ENCODE results near the gene MIER3.

MIER3 gene

GRCh38 chr5:56964173-56964572 lies 12.2 kb upstream of the MIER3 start:
- no peak overlapping the region for H3K9ac ChIP-seq (ENCODE audit: low read depth, low read length)
- no peak overlapping the region for H3K4me3 ChIP-seq (ENCODE audit: low read depth in 1 of 2, low read length in 2 of 2)
- no peak for TF ChIP-seq CTCF (IDR thresholded peaks at IDR 0.05; ENCODE audit: borderline replicate concordance, extremely low read depth, low read length, poor library complexity, severe bottlenecking)
- no peak for TF ChIP-seq EZH2 (IDR thresholded peaks at IDR 0.05; ENCODE audit: borderline replicate concordance, low read depth, low read length, severe bottlenecking)
- no peaks in the 10 kb centered on the region for H3K4me1 ChIP-seq (ENCODE audit: insufficient read depth, low read length)
- ATAC-seq (ENCODE audit: insufficient read depth, low read depth) (no peak), DNase-seq (no peak)
- no peak overlapping the region for H3K27ac ChIP-seq (ENCODE audit: low read length)
- H3K27me3 ChIP-seq (ENCODE audit: insufficient read depth, low read length, poor library complexity), result peaks cover 46% of the 10 kb centered on the region
- no peaks in the 10 kb centered on the region for H3K9me3 ChIP-seq (ENCODE audit: insufficient read depth, low read length, severe bottlenecking)
- H2AFZ ChIP-seq (ENCODE audit: low read depth, low read length), result no peak overlapping the region
- no peak overlapping the region for H3K4me2 ChIP-seq (ENCODE audit: insufficient read depth, low read length)
- H4K20me1 ChIP-seq (ENCODE audit: insufficient read depth, low read length), result no peaks in the 10 kb centered on the region
- no peaks in the 10 kb centered on the region for H3K79me2 ChIP-seq (ENCODE audit: insufficient read depth, low read length)
- no peaks in the 10 kb centered on the region for H3K36me3 ChIP-seq (ENCODE audit: insufficient read depth, low read length)

- H3K4me1 ChIP-seq (ENCODE audit: insufficient read depth, low read length), result no peaks in the 10 kb centered on the region
- no peak overlapping the region for H2AFZ ChIP-seq (ENCODE audit: low read depth, low read length)
- no peak for TF ChIP-seq EZH2 (IDR thresholded peaks at IDR 0.05; ENCODE audit: borderline replicate concordance, low read depth, low read length, severe bottlenecking)
- no peak for TF ChIP-seq CTCF (IDR thresholded peaks at IDR 0.05; ENCODE audit: borderline replicate concordance, extremely low read depth, low read length, poor library complexity, severe bottlenecking)
- peaks cover 51% of the 10 kb centered on the region for H3K27me3 ChIP-seq (ENCODE audit: insufficient read depth, low read length, poor library complexity)
- H3K4me3 ChIP-seq (ENCODE audit: low read depth in 1 of 2, low read length in 2 of 2), result no peak overlapping the region
- no peak for DNase-seq
- H3K27ac ChIP-seq (ENCODE audit: low read length), result no peak overlapping the region
- H3K4me2 ChIP-seq (ENCODE audit: insufficient read depth, low read length), result no peak overlapping the region
- H3K36me3 ChIP-seq (ENCODE audit: insufficient read depth, low read length), result no peaks in the 10 kb centered on the region
- ATAC-seq (ENCODE audit: insufficient read depth, low read depth), result no peak
- H3K9me3 ChIP-seq (ENCODE audit: insufficient read depth, low read length, severe bottlenecking), result no peaks in the 10 kb centered on the region
- H4K20me1 ChIP-seq (ENCODE audit: insufficient read depth, low read length), result no peaks in the 10 kb centered on the region
- no peaks in the 10 kb centered on the region for H3K79me2 ChIP-seq (ENCODE audit: insufficient read depth, low read length)
- no peak overlapping the region for H3K9ac ChIP-seq (ENCODE audit: low read depth, low read length)
Measured at GRCh38 chr5:56963246-56963645, 11.3 kb upstream of the MIER3 start.

GRCh38 chr5:56962286-56962685 lies 10.4 kb upstream of the MIER3 start:
- no peaks in the 10 kb centered on the region for H3K79me2 ChIP-seq (ENCODE audit: insufficient read depth, low read length)
- no peak overlapping the region for H2AFZ ChIP-seq (ENCODE audit: low read depth, low read length)
- peaks cover 56% of the 10 kb centered on the region for H3K27me3 ChIP-seq (ENCODE audit: insufficient read depth, low read length, poor library complexity)
- H3K4me1 ChIP-seq (ENCODE audit: insufficient read depth, low read length), result no peaks in the 10 kb centered on the region
- H3K36me3 ChIP-seq (ENCODE audit: insufficient read depth, low read length), result no peaks in the 10 kb centered on the region
- H3K9ac ChIP-seq (ENCODE audit: low read depth, low read length), result no peak overlapping the region
- H3K4me3 ChIP-seq (ENCODE audit: low read depth in 1 of 2, low read length in 2 of 2), result no peak overlapping the region
- H3K27ac ChIP-seq (ENCODE audit: low read length), result no peak overlapping the region
- DNase-seq, result no peak
- no peak for TF ChIP-seq EZH2 (IDR thresholded peaks at IDR 0.05; ENCODE audit: borderline replicate concordance, low read depth, low read length, severe bottlenecking)
- no peak for TF ChIP-seq CTCF (IDR thresholded peaks at IDR 0.05; ENCODE audit: borderline replicate concordance, extremely low read depth, low read length, poor library complexity, severe bottlenecking)
- H3K9me3 ChIP-seq (ENCODE audit: insufficient read depth, low read length, severe bottlenecking), result no peaks in the 10 kb centered on the region
- H3K4me2 ChIP-seq (ENCODE audit: insufficient read depth, low read length), result no peak overlapping the region
- H4K20me1 ChIP-seq (ENCODE audit: insufficient read depth, low read length), result no peaks in the 10 kb centered on the region
- no peak for ATAC-seq (ENCODE audit: insufficient read depth, low read depth)

GRCh38 chr5:56961746-56962145 lies 9.8 kb upstream of the MIER3 start:
- Histone ChIP-seq H3K36me3 (ENCODE audit: insufficient read depth, low read length) (no peaks in the 10 kb centered on the region), H4K20me1 (ENCODE audit: insufficient read depth, low read length) (no peaks in the 10 kb centered on the region), H3K4me1 (ENCODE audit: insufficient read depth, low read length) (no peaks in the 10 kb centered on the region), H3K79me2 (ENCODE audit: insufficient read depth, low read length) (no peaks in the 10 kb centered on the region), H3K9ac (ENCODE audit: low read depth, low read length) (no peak overlapping the region), H3K9me3 (ENCODE audit: insufficient read depth, low read length, severe bottlenecking) (no peaks in the 10 kb centered on the region), H3K27me3 (ENCODE audit: insufficient read depth, low read length, poor library complexity) (peaks cover 61% of the 10 kb centered on the region), H3K4me2 (ENCODE audit: insufficient read depth, low read length) (no peak overlapping the region), H3K27ac (ENCODE audit: low read length) (no peak overlapping the region), H2AFZ (ENCODE audit: low read depth, low read length) (no peak overlapping the region), H3K4me3 (ENCODE audit: low read depth in 1 of 2, low read length in 2 of 2) (no peak overlapping the region)
- DNase-seq (no peak), ATAC-seq (ENCODE audit: insufficient read depth, low read depth) (no peak)
- TF ChIP-seq EZH2 (IDR thresholded peaks at IDR 0.05; ENCODE audit: borderline replicate concordance, low read depth, low read length, severe bottlenecking) (no peak), CTCF (IDR thresholded peaks at IDR 0.05; ENCODE audit: borderline replicate concordance, extremely low read depth, low read length, poor library complexity, severe bottlenecking) (no peak)
